ENCODE measurements around the gene UBE2L5. TPM values are rescaled to one million over a fixed set of nuclear protein-coding genes. Genes with fewer than 3 reads are reported as not detected.
"Not testable (repeated sequence)": the region's sequence is repeated elsewhere in the genome, so short reads cannot be mapped to it uniquely, and the experiment has no call there.

The UBE2L5 gene
- polyA plus RNA-seq, 4 donors: 0.44 to 0.70 (median 0.59) TPM

- no peak for DNase-seq (ENCODE audit: low read depth in 4 of 4, low spot score in 2 of 4)
Measured at GRCh38 chr13:30435911-30436451, 13.7 kb downstream of the UBE2L5 start.

DNA sequence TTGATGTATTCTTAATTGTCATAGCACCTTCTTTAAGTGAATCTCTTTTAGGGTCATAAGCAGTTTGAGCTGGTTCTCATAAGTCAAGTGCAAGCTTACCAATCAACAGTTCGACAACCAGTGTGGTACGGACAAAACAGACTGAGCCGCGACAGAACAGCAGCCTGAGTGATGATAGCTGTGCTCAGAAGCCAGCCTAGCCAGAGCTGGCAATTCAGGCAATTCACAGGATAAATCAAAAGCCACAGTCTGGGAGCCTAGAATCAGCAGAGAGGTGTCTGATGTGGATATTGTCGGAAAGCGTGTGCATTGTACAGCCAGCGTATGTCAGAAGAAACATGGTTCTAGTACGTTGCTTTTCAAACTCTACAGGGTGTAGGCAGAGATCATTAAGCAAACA is 14.9 kb downstream of the UBE2L5 start:
- DNase-seq (ENCODE audit: low read depth in 4 of 4, low spot score in 2 of 4): no peak

- no peak for DNase-seq (ENCODE audit: low read depth in 4 of 4, low spot score in 2 of 4)
Measured at GRCh38 chr13:30438286-30438685, 16.0 kb downstream of the UBE2L5 start.

- no peak for DNase-seq (ENCODE audit: low read depth in 4 of 4, low spot score in 2 of 4)
Measured at GRCh38 chr13:30440910-30441703, 18.8 kb downstream of the UBE2L5 start.

DNA sequence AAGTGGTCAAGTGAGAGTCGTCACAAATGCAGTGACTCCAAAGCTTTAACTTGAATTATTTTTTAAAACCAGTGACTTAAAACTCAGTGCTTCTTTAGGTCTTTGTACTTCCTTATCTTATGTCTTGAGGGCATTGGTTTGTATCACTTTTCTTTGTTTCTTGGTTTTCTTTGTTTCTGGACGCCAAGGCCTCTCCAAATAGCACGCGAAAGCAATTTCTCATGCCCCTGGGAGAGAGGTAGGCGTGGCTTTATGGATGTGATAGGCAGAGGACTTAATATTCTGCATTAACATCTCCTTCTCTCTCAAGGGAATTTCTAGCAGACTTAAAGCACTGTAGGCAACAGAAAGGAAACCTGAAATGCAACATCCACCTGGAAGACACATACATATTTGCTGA is 20.6 kb downstream of the UBE2L5 start:
- DNase-seq (ENCODE audit: low read depth in 4 of 4, low spot score in 2 of 4): no peak

DNA sequence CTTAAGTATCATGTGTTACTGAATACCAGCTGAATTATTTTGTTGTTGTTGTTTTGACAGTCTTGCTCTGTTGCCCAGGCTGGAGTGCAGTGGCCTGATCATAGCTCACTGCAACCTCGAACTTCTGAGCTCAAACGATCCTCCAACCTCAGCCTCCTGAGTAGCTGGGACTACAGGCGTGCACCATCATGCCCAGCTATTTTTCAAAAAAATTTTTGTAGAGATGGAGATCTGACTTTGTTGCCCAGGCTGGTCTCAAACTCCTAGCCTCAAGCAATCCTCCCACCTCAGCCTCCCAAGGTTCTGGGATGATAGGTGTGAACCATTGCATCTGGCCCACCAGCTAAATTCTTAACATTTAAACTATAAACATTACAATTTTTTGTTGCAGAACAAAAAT is 21.2 kb downstream of the UBE2L5 start:
- not testable (repeated sequence) for DNase-seq (ENCODE audit: low read depth in 4 of 4, low spot score in 2 of 4)

GRCh38 chr13:30443957-30444404 is 21.7 kb downstream of the UBE2L5 start:
- no peak for DNase-seq (ENCODE audit: low read depth in 4 of 4, low spot score in 2 of 4)

GRCh38 chr13:30446126-30446500 is 23.8 kb downstream of the UBE2L5 start:
- peak in 1 of 4 donors; percentile 63 for DNase-seq (ENCODE audit: low read depth in 4 of 4, low spot score in 2 of 4)

- DNase-seq (ENCODE audit: low read depth in 4 of 4, low spot score in 2 of 4): no peak
Measured at GRCh38 chr13:30448441-30448840, 26.1 kb downstream of the UBE2L5 start.

GRCh38 chr13:30450066-30450465 is 27.8 kb downstream of the UBE2L5 start:
- DNase-seq (ENCODE audit: low read depth in 4 of 4, low spot score in 2 of 4): no peak

GRCh38 chr13:30451476-30451875 is 29.2 kb downstream of the UBE2L5 start:
- not testable (repeated sequence) for DNase-seq (ENCODE audit: low read depth in 4 of 4, low spot score in 2 of 4)

DNA sequence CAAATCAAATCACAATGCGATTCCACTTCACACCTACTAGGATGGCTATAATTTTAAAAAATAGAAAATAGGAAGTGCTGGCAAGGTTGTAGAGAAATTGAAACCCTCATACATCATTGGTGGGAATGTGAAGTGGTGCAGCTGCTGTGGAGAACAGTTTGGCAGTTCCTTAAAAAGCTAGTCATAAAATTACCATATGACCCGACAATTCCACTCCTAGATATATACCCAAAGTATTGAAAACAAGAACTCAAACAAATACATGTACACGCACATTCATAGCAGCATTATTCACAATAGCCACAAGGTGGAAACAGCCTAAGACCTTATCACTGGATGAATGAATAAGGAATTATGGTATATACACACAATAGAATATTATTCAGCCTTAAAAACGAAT is 31.4 kb downstream of the UBE2L5 start:
- no peak for DNase-seq (ENCODE audit: low read depth in 4 of 4, low spot score in 2 of 4)

DNA sequence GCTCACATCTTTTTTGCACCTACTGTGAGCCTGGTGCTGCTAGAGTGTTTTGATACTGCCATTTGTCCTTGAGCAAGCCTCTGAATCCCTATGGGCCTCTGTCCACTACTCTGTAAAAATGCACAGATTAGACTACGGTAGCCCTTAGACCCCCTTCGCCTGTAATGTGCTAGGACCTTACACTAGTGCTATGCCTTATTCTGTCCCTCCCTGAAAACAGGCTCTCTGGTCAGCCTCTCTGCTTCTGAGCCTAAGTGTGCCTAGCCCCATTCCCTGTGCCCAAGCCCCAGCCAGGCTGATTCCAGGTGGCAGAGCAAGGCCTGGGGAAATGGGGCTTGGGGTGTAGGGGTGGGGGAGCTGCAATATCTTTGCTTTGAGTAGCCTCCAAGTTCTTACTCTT is 32.7 kb downstream of the UBE2L5 start:
- no peak for DNase-seq (ENCODE audit: low read depth in 4 of 4, low spot score in 2 of 4)

GRCh38 chr13:30456290-30456689 is 34.0 kb downstream of the UBE2L5 start:
- no peak for DNase-seq (ENCODE audit: low read depth in 4 of 4, low spot score in 2 of 4)

GRCh38 chr13:30457306-30457891 is 35.1 kb downstream of the UBE2L5 start:
- DNase-seq (ENCODE audit: low read depth in 4 of 4, low spot score in 2 of 4): no peak

- DNase-seq (ENCODE audit: low read depth in 4 of 4, low spot score in 2 of 4): not testable (repeated sequence)
Measured at GRCh38 chr13:30461279-30462066, 39.2 kb downstream of the UBE2L5 start.

DNA sequence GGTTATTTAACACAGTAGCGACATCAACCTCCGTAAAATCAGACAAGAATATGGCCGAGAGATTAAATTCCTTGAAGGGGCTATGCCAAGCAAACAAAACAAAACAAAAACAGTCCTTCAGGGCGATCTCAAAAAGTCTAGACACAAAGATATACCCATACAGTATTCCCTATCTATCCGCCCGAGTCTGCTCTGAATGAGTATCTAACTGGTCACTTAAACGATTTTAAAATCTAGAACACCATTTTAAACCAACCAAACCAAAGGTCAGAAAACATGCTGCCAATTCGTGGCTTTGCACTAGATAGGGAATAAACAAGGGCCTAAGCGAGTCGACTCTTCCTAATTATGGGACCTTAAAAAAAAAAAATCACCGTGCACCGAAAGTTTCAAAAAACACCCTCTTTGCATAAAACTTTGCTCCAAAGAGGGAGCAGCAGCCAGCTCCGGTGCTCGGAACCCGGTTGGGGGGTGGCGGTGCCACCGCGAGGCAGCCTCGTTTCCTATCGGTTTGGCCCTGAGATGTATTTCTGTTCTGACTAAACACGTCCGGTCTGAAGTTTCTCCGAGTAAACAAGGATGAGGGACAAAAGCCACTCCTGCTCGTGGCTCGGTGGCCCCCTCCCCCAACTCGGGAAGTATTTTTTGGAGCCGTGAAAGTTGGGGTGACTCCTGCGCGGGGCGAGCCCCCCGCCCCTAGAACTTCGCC is 41.6 kb downstream of the UBE2L5 start:
- DNase-seq (ENCODE audit: low read depth in 4 of 4, low spot score in 2 of 4): peak in 2 of 4 donors; percentile 63 to 72

GRCh38 chr13:30464496-30465342 is 42.4 kb downstream of the UBE2L5 start:
- DNase-seq (ENCODE audit: low read depth in 4 of 4, low spot score in 2 of 4): peak in 3 of 4 donors; percentile 50 to 60 (median 55)

GRCh38 chr13:30465343-30465592 is 43.0 kb downstream of the UBE2L5 start:
- DNase-seq (ENCODE audit: low read depth in 4 of 4, low spot score in 2 of 4): no peak

Data from left renal cortex interstitium (tissue), 4 donors.